NT2/D1 (cell line): Measurements from ENCODE around the gene ACVR1.

Source experiments
- SUZ12 ChIP-seq: IDR thresholded peaks from 2 replicates; pipeline ENCODE4 v1.6.1; 2011; ENCODE audit not compliant: insufficient read length, insufficient read depth; ENCODE audit errors: extremely low read depth
- YY1 ChIP-seq: IDR thresholded peaks from 2 replicates; pipeline ENCODE4 v1.6.1; 2011; ENCODE audit not compliant: insufficient read length, insufficient read depth
- ZNF274 ChIP-seq: IDR thresholded peaks from 2 replicates; pipeline ENCODE4 v1.6.1; 2011; ENCODE audit warnings: mild to moderate bottlenecking, low read depth, low read length

DNA sequence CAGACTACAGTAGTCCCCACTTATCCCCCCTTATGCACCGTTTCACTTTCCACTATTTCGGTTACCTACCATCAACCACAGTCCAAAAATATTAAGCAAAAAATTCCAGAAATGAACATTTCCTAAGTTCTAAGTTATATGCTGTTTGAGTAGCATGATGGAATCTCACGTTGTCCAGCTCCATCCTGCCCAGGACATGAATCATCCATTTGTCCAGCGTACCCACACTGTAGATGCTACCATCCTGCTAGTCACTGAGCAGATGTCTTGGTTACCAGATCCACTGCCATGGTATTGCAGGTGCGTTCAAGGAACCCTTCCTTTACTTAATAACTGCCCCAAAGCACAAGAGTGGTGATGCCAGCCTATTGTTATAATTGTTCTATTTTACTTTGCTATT is 87.9 kb downstream of the ACVR1 start:
- no peak for TF ChIP-seq YY1
- no peak for TF ChIP-seq ZNF274
- TF ChIP-seq SUZ12 = no peak
